ENCODE measurements around the gene SPHKAP.

- TF ChIP-seq, protein P1, sequence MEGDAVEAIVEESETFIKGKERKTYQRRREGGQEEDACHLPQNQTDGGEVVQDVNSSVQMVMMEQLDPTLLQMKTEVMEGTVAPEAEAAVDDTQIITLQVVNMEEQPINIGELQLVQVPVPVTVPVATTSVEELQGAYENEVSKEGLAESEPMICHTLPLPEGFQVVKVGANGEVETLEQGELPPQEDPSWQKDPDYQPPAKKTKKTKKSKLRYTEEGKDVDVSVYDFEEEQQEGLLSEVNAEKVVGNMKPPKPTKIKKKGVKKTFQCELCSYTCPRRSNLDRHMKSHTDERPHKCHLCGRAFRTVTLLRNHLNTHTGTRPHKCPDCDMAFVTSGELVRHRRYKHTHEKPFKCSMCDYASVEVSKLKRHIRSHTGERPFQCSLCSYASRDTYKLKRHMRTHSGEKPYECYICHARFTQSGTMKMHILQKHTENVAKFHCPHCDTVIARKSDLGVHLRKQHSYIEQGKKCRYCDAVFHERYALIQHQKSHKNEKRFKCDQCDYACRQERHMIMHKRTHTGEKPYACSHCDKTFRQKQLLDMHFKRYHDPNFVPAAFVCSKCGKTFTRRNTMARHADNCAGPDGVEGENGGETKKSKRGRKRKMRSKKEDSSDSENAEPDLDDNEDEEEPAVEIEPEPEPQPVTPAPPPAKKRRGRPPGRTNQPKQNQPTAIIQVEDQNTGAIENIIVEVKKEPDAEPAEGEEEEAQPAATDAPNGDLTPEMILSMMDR (IDR thresholded peaks at IDR 0.05; ENCODE audit: extremely low read depth in 1 of 2, insufficient read depth in 1 of 2, low read depth in 1 of 2, low read length in 2 of 2): no peak
- TF ChIP-seq JUN (IDR thresholded peaks at IDR 0.05; ENCODE audit: borderline replicate concordance, insufficient read depth, insufficient read length, low read depth) (no peak), EZH2 (IDR thresholded peaks at IDR 0.05; ENCODE audit: borderline replicate concordance, low read depth, low read length, severe bottlenecking) (no peak), POLR2A (IDR thresholded peaks at IDR 0.05; ENCODE audit: low read depth, low read length) (no peak), POLR2AphosphoS5 (IDR thresholded peaks at IDR 0.05; ENCODE audit: insufficient read depth, low read depth, low read length) (no peak), MAX (IDR thresholded peaks at IDR 0.05; ENCODE audit: insufficient read depth, insufficient read length) (no peak), GATA2 (IDR thresholded peaks at IDR 0.05; ENCODE audit: insufficient read depth, insufficient read length, low read depth, low read length) (no peak)
These were observed 115.8 kb downstream of the SPHKAP start for GRCh38 chr2:228065686-228066085.

Measured in endothelial cell of umbilical vein (primary cell).